ENCODE measurements around the gene ESF1.

GRCh38 chr20:13681248-13682125 is 103.2 kb downstream of the ESF1 start:
- TF ChIP-seq, protein P1, sequence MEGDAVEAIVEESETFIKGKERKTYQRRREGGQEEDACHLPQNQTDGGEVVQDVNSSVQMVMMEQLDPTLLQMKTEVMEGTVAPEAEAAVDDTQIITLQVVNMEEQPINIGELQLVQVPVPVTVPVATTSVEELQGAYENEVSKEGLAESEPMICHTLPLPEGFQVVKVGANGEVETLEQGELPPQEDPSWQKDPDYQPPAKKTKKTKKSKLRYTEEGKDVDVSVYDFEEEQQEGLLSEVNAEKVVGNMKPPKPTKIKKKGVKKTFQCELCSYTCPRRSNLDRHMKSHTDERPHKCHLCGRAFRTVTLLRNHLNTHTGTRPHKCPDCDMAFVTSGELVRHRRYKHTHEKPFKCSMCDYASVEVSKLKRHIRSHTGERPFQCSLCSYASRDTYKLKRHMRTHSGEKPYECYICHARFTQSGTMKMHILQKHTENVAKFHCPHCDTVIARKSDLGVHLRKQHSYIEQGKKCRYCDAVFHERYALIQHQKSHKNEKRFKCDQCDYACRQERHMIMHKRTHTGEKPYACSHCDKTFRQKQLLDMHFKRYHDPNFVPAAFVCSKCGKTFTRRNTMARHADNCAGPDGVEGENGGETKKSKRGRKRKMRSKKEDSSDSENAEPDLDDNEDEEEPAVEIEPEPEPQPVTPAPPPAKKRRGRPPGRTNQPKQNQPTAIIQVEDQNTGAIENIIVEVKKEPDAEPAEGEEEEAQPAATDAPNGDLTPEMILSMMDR (conservative IDR thresholded peaks at IDR 0.05; ENCODE audit: low read depth in 2 of 2), result no peak
- no peak for TF ChIP-seq EZH2 (IDR thresholded peaks at IDR 0.05; ENCODE audit: low read depth, unreplicated experiment)
